ENCODE measurements around the gene MCL1.

- no peak for TF ChIP-seq POLR2A (IDR thresholded peaks at IDR 0.05)
- TF ChIP-seq, protein P1, sequence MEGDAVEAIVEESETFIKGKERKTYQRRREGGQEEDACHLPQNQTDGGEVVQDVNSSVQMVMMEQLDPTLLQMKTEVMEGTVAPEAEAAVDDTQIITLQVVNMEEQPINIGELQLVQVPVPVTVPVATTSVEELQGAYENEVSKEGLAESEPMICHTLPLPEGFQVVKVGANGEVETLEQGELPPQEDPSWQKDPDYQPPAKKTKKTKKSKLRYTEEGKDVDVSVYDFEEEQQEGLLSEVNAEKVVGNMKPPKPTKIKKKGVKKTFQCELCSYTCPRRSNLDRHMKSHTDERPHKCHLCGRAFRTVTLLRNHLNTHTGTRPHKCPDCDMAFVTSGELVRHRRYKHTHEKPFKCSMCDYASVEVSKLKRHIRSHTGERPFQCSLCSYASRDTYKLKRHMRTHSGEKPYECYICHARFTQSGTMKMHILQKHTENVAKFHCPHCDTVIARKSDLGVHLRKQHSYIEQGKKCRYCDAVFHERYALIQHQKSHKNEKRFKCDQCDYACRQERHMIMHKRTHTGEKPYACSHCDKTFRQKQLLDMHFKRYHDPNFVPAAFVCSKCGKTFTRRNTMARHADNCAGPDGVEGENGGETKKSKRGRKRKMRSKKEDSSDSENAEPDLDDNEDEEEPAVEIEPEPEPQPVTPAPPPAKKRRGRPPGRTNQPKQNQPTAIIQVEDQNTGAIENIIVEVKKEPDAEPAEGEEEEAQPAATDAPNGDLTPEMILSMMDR (IDR thresholded peaks at IDR 0.05): no peak
- peak; percentile 8 for TF ChIP-seq POLR2AphosphoS5 (IDR thresholded peaks at IDR 0.05)
Observed at GRCh38 chr1:150563340-150564038, 15.9 kb downstream of the MCL1 start.

All from prostate gland (tissue), 2 donors.